Hematopoietic multipotent progenitor cell treated with erythropoietin and hydrocortisone succinate and interleukin-3 and kit ligand, for 4 days (in vitro differentiated cells): ENCODE results near the gene SLC22A13.
A peak's percentile ranks its signal among the peaks of the same experiment; 100 is the strongest.
"Not testable (repeated sequence)": the region's sequence is repeated elsewhere in the genome, so short reads cannot be mapped to it uniquely, and the experiment has no call there.

Source experiments
- DNase-seq: peaks from one replicate; pipeline ENCODE4 v3.0.0-alpha.2; 2015

The SLC22A13 gene, protein sequence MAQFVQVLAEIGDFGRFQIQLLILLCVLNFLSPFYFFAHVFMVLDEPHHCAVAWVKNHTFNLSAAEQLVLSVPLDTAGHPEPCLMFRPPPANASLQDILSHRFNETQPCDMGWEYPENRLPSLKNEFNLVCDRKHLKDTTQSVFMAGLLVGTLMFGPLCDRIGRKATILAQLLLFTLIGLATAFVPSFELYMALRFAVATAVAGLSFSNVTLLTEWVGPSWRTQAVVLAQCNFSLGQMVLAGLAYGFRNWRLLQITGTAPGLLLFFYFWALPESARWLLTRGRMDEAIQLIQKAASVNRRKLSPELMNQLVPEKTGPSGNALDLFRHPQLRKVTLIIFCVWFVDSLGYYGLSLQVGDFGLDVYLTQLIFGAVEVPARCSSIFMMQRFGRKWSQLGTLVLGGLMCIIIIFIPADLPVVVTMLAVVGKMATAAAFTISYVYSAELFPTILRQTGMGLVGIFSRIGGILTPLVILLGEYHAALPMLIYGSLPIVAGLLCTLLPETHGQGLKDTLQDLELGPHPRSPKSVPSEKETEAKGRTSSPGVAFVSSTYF

GRCh38 chr3:38265604-38266307 is at the start of gene SLC22A13:
Gene SLC22A13, plus strand, starts transcription at chr3:38265812. Its CDS starts 49 bp downstream, at chr3:38265861.
- DNase-seq, result no peak

- DNase-seq, result no peak
These were observed 45.9 kb upstream of the SLC22A13 start for GRCh38 chr3:38219609-38220197.

DNA sequence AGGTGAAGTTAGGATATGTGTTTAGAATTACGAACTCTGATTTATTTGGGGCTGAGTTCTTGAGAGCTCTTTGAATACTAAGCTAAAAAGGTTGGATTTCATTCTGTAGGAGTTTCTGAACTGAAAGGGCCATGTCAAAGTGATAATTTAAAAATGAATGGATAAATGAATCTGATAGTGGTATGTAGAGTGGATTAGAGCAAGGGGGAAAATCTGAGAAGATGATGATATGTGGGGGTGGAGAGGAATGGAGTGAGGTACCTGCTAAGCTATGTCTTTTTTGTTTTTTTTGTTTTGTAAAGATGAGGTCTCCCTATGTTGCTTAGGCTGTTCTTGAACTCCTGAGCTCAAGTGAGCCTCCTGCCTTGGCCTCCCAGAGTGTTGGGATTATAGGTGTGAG is 44.6 kb upstream of the SLC22A13 start:
- no peak for DNase-seq

GRCh38 chr3:38222032-38222634 is 43.5 kb upstream of the SLC22A13 start:
- DNase-seq, result peak; percentile 87

- DNase-seq, result no peak
These were observed 41.3 kb upstream of the SLC22A13 start for GRCh38 chr3:38224357-38224756.

- no peak for DNase-seq
These were observed 39.3 kb upstream of the SLC22A13 start for GRCh38 chr3:38226273-38226672.

GRCh38 chr3:38227989-38228388 is 37.6 kb upstream of the SLC22A13 start:
- DNase-seq, result no peak

GRCh38 chr3:38229036-38229435 is 36.6 kb upstream of the SLC22A13 start:
- peak; percentile 19 for DNase-seq

- DNase-seq, result no peak
These were observed 32.9 kb upstream of the SLC22A13 start for GRCh38 chr3:38232701-38233100.

DNA sequence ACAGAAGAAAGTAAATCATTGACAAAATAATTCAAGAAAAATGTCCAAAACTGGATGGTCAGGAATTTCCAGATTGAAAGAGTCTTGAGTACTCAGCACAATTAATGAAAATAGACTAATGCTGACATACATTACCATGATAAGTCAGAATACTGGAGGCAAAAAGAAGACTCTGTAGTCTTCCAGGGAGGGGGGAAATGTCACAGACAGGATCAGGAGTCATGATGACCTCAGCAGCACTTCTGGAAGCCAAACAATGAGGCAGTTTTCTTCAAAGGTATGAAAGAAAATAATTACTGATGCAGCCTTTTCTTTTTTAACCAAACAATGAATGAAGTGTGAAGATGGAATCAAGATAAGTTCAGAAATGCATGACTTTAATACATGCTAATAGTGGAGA is 30.1 kb upstream of the SLC22A13 start:
- DNase-seq, result no peak

- DNase-seq, result no peak
These were observed 27.1 kb upstream of the SLC22A13 start for GRCh38 chr3:38238416-38239008.

DNA sequence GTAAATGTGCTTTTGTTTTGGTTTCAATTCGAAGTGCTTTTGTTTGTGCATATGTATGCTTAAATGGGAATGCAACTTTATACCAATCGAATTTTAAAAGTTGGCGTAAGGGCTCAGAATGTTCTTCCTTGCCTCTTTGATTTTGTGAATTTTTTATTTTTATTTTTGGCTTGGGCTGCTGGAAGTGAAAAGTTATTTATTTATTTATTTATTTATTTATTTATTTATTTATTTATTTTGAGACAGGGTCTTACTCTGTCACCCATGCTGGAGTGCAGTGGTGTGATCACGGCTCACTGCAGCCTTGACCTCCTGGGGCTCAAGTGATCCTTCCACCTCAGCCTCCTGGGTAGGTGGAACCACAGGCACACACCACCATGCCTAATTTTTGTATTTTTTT is 22.8 kb upstream of the SLC22A13 start:
- DNase-seq, result not testable (repeated sequence)

DNA sequence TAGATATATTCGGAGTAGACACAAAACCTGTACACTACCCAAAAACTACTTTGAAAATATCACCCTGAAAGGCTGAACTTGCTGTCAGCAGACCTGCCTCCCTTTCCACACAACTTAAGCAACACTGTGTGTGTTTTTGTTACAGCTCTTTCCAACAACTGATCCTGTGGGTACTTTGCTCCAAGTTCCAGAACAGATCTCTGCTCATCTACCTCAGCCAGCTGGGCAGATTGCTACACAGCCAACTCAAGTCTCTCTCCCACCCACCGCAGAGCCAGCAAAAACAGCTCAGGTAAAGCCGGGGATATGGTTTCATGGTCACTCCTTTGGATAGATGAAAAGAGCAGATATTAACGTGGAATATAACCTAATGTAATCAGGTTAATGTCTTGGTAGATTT is 19.7 kb upstream of the SLC22A13 start:
- DNase-seq, result no peak

- no peak for DNase-seq
These were observed 18.1 kb upstream of the SLC22A13 start for GRCh38 chr3:38247366-38248035.

GRCh38 chr3:38250198-38250597 is 15.4 kb upstream of the SLC22A13 start:
- no peak for DNase-seq

- DNase-seq, result no peak
These were observed 14.4 kb upstream of the SLC22A13 start for GRCh38 chr3:38251197-38251596.

DNA sequence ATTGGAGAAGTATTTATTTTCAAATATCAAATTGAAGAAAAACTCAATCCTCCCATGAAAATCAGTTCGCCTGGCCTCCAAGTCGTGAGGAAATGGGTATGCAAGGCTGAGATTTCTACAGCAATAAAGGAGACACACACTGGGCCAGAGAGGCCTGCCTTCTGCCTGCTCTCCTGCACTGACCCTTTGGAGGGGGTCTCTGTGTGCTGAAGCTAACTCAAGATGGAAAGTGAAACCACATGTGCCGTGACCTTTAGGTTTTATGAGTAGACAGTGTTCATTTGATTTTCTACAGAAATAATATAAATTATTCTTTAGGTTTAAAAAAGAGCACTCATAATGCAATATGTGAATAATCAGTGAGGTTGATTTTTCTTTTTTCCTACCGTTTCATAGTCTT is 11.9 kb upstream of the SLC22A13 start:
- DNase-seq, result no peak

DNA sequence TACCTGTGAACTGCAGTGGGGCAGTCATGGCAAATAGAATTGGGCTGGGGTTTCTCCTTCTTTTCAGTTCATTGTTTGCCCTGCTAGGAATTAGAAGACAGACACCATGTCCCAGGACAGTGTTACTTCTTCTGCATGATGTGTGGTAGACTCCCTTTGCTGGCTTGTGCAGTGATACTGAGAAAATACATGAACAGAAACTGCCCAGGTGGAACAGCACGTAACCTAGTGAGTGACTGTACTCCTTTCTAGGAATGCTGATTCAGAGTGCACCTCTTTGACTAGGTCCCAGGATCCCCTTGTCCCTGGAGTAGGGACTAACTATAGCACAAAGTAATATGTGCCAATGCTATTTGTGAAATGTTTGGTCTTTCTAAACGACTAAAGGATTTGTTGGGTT is 10.7 kb upstream of the SLC22A13 start:
- no peak for DNase-seq

DNA sequence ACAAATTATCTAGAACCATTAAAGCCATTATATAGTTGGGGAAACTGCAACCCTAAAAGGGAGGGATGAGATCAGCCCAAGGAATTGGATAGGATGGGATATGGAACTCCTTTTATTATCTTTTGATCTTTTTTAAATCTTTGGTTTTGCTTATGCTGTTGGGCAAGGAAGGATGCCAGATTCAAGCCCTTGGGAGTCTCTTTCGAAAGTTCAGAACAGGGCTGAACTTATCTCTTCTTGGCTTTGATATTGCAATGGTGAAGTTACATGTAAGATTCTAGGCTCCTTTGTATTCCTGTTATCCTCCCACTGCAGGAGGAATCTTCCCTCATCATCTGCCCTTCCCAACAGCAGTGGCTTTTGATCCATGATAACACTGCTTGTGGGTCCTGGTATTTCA is 10.0 kb upstream of the SLC22A13 start:
- no peak for DNase-seq

DNA sequence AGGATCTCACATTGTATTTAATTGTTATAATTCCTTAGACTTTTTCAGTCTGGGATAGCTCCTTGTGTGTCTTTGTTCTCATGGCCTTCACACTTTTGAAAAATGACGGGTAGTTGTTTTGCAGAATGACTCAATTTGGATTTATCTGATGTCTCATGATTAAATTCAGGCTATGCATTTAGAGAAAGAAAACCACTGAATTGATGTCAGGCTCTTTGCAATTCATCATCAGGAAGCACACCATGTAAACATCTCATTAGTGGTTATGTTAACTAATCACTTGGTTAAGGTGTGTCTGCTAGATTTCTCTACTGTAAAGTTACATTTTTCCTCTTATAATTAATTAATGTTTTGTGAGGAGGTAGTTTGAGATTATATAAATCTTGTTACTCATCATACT is 8.0 kb upstream of the SLC22A13 start:
- peak; percentile 39 for DNase-seq

DNA sequence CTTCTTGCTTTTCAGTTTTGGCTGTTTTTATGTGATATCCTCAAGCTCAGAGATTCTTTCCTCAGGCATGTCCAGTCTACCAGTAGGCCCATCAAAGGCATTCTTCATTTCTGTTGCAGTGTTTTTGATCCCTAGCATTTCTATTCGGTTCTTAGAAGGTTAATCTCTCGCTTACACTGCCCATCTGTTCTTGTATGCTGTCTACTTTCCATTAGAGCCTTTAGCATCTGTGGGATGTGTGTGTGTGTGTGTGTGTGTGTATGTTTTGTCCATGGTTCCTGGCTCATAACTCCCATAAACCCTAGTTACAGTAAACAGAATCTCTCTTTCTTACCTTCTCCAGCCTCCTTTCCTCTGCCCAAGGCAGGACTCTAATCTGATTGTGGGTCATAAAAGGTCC is 5.1 kb upstream of the SLC22A13 start:
- no peak for DNase-seq

- peak; percentile 13 for DNase-seq
These were observed 1.2 kb upstream of the SLC22A13 start for GRCh38 chr3:38264353-38264771.
